PC-9 (cell line): Measurements from ENCODE around the gene SLC26A11. TPM values are rescaled to one million over a fixed set of nuclear protein-coding genes. Genes with fewer than 3 reads are reported as not detected.

Experiments
- BruUV-seq: library from RNA; stranded (reverse); fragments of 400-500 nt; replicated peaks from 2 replicates; lab custom pipeline; 2021; lab: Mats Ljungman, UMichigan
- CTCF ChIA-PET: fragments of 300-600 bp; sonication (Branson Sonifier 250); formaldehyde crosslinking; loops from one replicate; lab custom pipeline; 2022; ENCODE audit warnings: antibody characterized with exemption; lab: Charles Lee
- POLR2A ChIA-PET: fragments of 300-600 bp; sonication (Branson Sonifier 250); formaldehyde crosslinking; loops from one replicate; lab custom pipeline; 2022; ENCODE audit warnings: antibody characterized with exemption; ENCODE audit not compliant: unreplicated experiment; lab: Charles Lee
- DNase-seq, 2 experiments: peaks; one replicate each; pipeline versions ENCODE4 v3.0.0 to v3.0.0-alpha.2; 2015 to 2022; ENCODE audit warnings: mixed read lengths in 1 of 2
- H2AFZ ChIP-seq: fragments of 200-600 bp; sonication (generic); 2 replicates; pipeline ENCODE4 v1.8.1; 2017; ENCODE audit warnings: antibody characterized with exemption
- H3F3A ChIP-seq: fragments of 200-600 bp; sonication (generic); 2 replicates; pipeline ENCODE4 v1.8.1; 2017; ENCODE audit warnings: antibody characterized with exemption, mild to moderate bottlenecking, low read depth; ENCODE audit not compliant: insufficient read depth
- H3K27ac ChIP-seq: fragments of 200-600 bp; sonication (generic); 2 replicates; pipeline ENCODE4 v1.6.1; 2016; ENCODE audit warnings: mixed run types
- H3K27me3 ChIP-seq: fragments of 200-600 bp; sonication (generic); 2 replicates; pipeline ENCODE4 v1.6.1; 2016; ENCODE audit warnings: low read depth, mixed run types; ENCODE audit not compliant: insufficient read depth
- H3K36me3 ChIP-seq: fragments of 200-600 bp; sonication (generic); 2 replicates; pipeline ENCODE4 v1.6.1; 2016; ENCODE audit warnings: low read depth, mixed run types
- H3K4me1 ChIP-seq: fragments of 200-600 bp; sonication (generic); replicated peaks from 2 replicates; pipeline ENCODE4 v1.6.1; 2016; ENCODE audit warnings: mixed run types; ENCODE audit not compliant: insufficient read depth
- H3K4me2 ChIP-seq: fragments of 200-600 bp; sonication (generic); 2 replicates; pipeline ENCODE4 v1.6.1; 2017; ENCODE audit warnings: mixed run types
- H3K4me3 ChIP-seq: fragments of 200-600 bp; sonication (generic); 2 replicates; pipeline ENCODE4 v1.6.1; 2016; ENCODE audit warnings: mixed run types
- H3K79me2 ChIP-seq: fragments of 200-600 bp; sonication (generic); 2 replicates; pipeline ENCODE4 v1.6.1; 2017; ENCODE audit warnings: low read depth, mixed run types
- H3K9me2 ChIP-seq: fragments of 200-600 bp; sonication (generic); 2 replicates; pipeline ENCODE4 v1.8.1; 2017; ENCODE audit warnings: mild to moderate bottlenecking; ENCODE audit not compliant: insufficient read depth
- H3K9me3 ChIP-seq: fragments of 200-600 bp; sonication (generic); 2 replicates; pipeline ENCODE4 v1.8.1; 2016; ENCODE audit warnings: low read depth; ENCODE audit not compliant: insufficient read depth
- H4K20me1 ChIP-seq: fragments of 200-600 bp; sonication (generic); 2 replicates; pipeline ENCODE4 v1.8.1; 2017; ENCODE audit not compliant: insufficient read depth
- CTCF ChIP-seq: fragments of 200-600 bp; sonication (generic); conservative IDR thresholded peaks from 2 replicates; pipeline ENCODE4 v1.6.1; 2017; ENCODE audit warnings: mixed run types, antibody characterized with exemption, mild to moderate bottlenecking, moderate library complexity
- EZH2 ChIP-seq: fragments of 200-600 bp; sonication (generic); IDR thresholded peaks from 2 replicates; pipeline ENCODE4 v1.8.0; 2017; ENCODE audit warnings: antibody characterized with exemption, low read depth
- intact Hi-C: fragments of 100-400 bp; cut with micrococcal nuclease; formaldehyde crosslinking; loops from one replicate; pipeline ENCODE4 v1.10.0; 2022; ENCODE audit not compliant: unreplicated experiment
- total RNA-seq: library from RNA; stranded (reverse); gene quantifications from 2 replicates; pipeline ENCODE4 v1.2.3, GENCODE V29; 2021

The SLC26A11 gene
- total RNA-seq, 1 experiment from 2014 or later: 12.4 TPM

- intact Hi-C loops: no loop called here
- CTCF ChIA-PET: no interaction called here
These were observed 26.5 kb downstream of the SLC26A11 start for GRCh38 chr17:80246726-80247125.

GRCh38 chr17:80247561-80247960 is 27.3 kb downstream of the SLC26A11 start:
- CTCF ChIA-PET: no interaction called here
- H3F3A ChIP-seq: no peaks in the 10 kb centered on the region
- H3K9me3 ChIP-seq: no peaks in the 10 kb centered on the region
- no peaks in the 10 kb centered on the region for H3K4me1 ChIP-seq
- H3K79me2 ChIP-seq: no peaks in the 10 kb centered on the region
- no peak overlapping the region for H3K27ac ChIP-seq
- intact Hi-C loops: no loop called here
- H3K4me3 ChIP-seq: no peak overlapping the region
- no peak for DNase-seq
- H3K27me3 ChIP-seq: no peaks in the 10 kb centered on the region
- BruUV-seq: no TSS peak
- H2AFZ ChIP-seq: no peak overlapping the region
- POLR2A ChIA-PET: no interaction called here
- H4K20me1 ChIP-seq: no peaks in the 10 kb centered on the region
- H3K9me2 ChIP-seq: no peaks in the 10 kb centered on the region
- TF ChIP-seq EZH2 (no peak), CTCF (no peak)
- H3K4me2 ChIP-seq: no peak overlapping the region
- no peaks in the 10 kb centered on the region for H3K36me3 ChIP-seq

More at GRCh38 chr17:80246726-80247125, 26.5 kb downstream of the SLC26A11 start:
- Histone ChIP-seq H3K4me1 (no peaks in the 10 kb centered on the region), H4K20me1 (no peaks in the 10 kb centered on the region), H3K79me2 (no peaks in the 10 kb centered on the region), H3K27ac (no peak overlapping the region), H3K4me2 (no peak overlapping the region), H2AFZ (no peak overlapping the region), H3K27me3 (no peaks in the 10 kb centered on the region), H3K4me3 (no peak overlapping the region), H3K9me2 (no peaks in the 10 kb centered on the region), H3K36me3 (no peaks in the 10 kb centered on the region), H3K9me3 (no peaks in the 10 kb centered on the region), H3F3A (no peaks in the 10 kb centered on the region)
- POLR2A ChIA-PET: no interaction called here
- BruUV-seq: no TSS peak
- DNase-seq: no peak
- TF ChIP-seq EZH2 (no peak), CTCF (no peak)

GRCh38 chr17:80248001-80248893 is 28.0 kb downstream of the SLC26A11 start:
- ChIA-PET POLR2A (interaction anchor here (0.6 kb wide), 1 partner anchor 116 kb away, joined by 4 read pairs; no protein-coding TSS in a partner anchor), CTCF (no interaction called here)
- intact Hi-C loops: no loop called here
- no TSS peak for BruUV-seq
- Histone ChIP-seq H3K4me1 (peaks cover 2% of the 10 kb centered on the region; the same call in 1 of the 2 replicates), H4K20me1 (no peaks in the 10 kb centered on the region), H3F3A (no peaks in the 10 kb centered on the region), H3K4me2 (no peak overlapping the region), H3K36me3 (no peaks in the 10 kb centered on the region), H3K4me3 (no peak overlapping the region), H3K9me2 (no peaks in the 10 kb centered on the region), H3K79me2 (no peaks in the 10 kb centered on the region), H3K9me3 (no peaks in the 10 kb centered on the region), H2AFZ (no peak overlapping the region), H3K27me3 (no peaks in the 10 kb centered on the region), H3K27ac (no peak overlapping the region)
- TF ChIP-seq EZH2 (no peak), CTCF (no peak)
- no peak for DNase-seq
